ENCODE results near the gene NINL.

- TF ChIP-seq POLR2A (IDR thresholded peaks at IDR 0.05), result no peak
- TF ChIP-seq CTCF (IDR thresholded peaks at IDR 0.05), result no peak
Measured at GRCh38 chr20:25608774-25609173, 23.4 kb upstream of the NINL start.
